GM12892 (cell line): ENCODE results near the gene TACC3.

Source experiments
- POLR2A ChIP-seq: IDR thresholded peaks from 2 replicates; pipeline ENCODE4 v1.6.1; 2011; ENCODE audit warnings: low read depth, low read length, control low read depth
- POLR2AphosphoS5 ChIP-seq: IDR thresholded peaks from 2 replicates; pipeline ENCODE4 v1.6.1; 2011; ENCODE audit warnings: low read depth, low read length, control low read depth
- TAF1 ChIP-seq: IDR thresholded peaks from 2 replicates; pipeline ENCODE4 v1.6.1; 2011; ENCODE audit warnings: low read depth, mild to moderate bottlenecking, control low read depth, low read length, borderline replicate concordance

DNA sequence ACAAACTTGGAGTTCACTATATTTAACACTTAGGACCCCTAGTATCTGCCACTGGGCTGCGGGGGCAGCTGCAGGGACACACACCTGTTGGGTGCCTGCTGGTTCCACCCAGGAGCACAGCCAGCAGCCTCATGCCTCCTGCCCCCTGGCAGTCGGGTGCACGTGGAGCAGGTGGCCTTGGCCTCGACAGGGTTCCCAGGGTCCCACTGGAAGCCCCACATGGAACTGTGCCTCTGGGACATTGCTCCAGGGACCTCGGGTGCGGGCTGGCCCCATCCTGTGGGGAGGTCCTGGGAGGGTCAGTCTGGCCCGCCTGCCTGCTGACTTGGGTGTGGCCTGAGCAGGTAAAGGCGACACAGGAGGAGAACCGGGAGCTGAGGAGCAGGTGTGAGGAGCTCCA lies 18.0 kb downstream of the TACC3 start:
- TF ChIP-seq POLR2A (no peak), TAF1 (no peak), POLR2AphosphoS5 (no peak)
